WTC11 (cell line): ENCODE measurements around the gene DDX10.

Experiments used
- FOXP1 ChIP-seq: sonication (generic); formaldehyde crosslinking; IDR thresholded peaks from 2 replicates; pipeline ENCODE4 v1.8.0; 2022; ENCODE audit warnings: missing genetic modification reagents, mild to moderate bottlenecking, moderate library complexity, borderline replicate concordance
- NFYB ChIP-seq: sonication (generic); formaldehyde crosslinking; conservative IDR thresholded peaks from 2 replicates; pipeline ENCODE4 v1.8.0; 2022; ENCODE audit warnings: low read depth, missing genetic modification reagents
- SMAD3 ChIP-seq: sonication (generic); formaldehyde crosslinking; IDR thresholded peaks from 2 replicates; pipeline ENCODE4 v1.8.0; 2022; ENCODE audit warnings: missing genetic modification reagents, mild to moderate bottlenecking, borderline replicate concordance
- USF2 ChIP-seq: sonication (generic); formaldehyde crosslinking; IDR thresholded peaks from 2 replicates; pipeline ENCODE4 v1.8.1; 2023; ENCODE audit warnings: mild to moderate bottlenecking, missing genetic modification reagents, moderate library complexity
- ZNF416 ChIP-seq: fragments of 250-450 bp; sonication (Bioruptor Pico); IDR thresholded peaks from 2 replicates; pipeline ENCODE4 v1.9.0; 2021; ENCODE audit warnings: mild to moderate bottlenecking, inconsistent platforms
- TF ChIP-seq, protein P1 (sequence below): fragments of 200-600 bp; IDR thresholded peaks from 2 replicates; pipeline ENCODE4 v1.8.0; 2022; ENCODE audit warnings: antibody characterized with exemption

DNA sequence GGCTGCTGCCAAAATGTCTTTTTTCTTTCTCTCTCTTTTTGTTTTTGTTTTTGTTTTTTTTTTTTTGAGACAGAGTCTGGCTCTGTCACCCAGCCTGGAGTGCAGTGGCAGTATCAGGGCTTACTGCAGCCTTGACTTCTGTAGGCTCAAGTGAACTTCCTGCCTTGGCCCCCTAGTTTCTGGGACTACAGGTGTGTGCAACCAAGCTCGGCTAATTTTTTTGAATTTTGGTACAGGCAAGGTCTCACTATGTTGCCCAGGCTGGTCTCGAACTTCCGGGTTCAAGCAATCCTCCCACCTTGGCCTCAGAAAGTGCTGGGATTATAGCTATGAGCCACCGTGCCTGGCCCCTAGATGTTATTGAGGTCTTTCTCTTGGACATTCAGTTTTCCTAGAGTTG, 2.2 kb upstream of the DDX10 start:
- TF ChIP-seq, protein P1, sequence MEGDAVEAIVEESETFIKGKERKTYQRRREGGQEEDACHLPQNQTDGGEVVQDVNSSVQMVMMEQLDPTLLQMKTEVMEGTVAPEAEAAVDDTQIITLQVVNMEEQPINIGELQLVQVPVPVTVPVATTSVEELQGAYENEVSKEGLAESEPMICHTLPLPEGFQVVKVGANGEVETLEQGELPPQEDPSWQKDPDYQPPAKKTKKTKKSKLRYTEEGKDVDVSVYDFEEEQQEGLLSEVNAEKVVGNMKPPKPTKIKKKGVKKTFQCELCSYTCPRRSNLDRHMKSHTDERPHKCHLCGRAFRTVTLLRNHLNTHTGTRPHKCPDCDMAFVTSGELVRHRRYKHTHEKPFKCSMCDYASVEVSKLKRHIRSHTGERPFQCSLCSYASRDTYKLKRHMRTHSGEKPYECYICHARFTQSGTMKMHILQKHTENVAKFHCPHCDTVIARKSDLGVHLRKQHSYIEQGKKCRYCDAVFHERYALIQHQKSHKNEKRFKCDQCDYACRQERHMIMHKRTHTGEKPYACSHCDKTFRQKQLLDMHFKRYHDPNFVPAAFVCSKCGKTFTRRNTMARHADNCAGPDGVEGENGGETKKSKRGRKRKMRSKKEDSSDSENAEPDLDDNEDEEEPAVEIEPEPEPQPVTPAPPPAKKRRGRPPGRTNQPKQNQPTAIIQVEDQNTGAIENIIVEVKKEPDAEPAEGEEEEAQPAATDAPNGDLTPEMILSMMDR: no peak
- TF ChIP-seq NFYB (no peak), SMAD3 (CRISPR knock-in tag) (no peak), ZNF416 (CRISPR knock-in tag) (no peak), USF2 (CRISPR knock-in tag) (no peak), FOXP1 (CRISPR knock-in tag) (no peak)
